Measurements from ENCODE around the gene GMDS. TPM values are rescaled to one million over a fixed set of nuclear protein-coding genes. Genes with fewer than 3 reads are reported as not detected.
A peak's percentile ranks its signal among the peaks of the same experiment; 100 is the strongest.

GMDS gene
- total and polyA plus RNA-seq, 7 donors: 2.8 to 6.6 (median 4.7) TPM

DNA sequence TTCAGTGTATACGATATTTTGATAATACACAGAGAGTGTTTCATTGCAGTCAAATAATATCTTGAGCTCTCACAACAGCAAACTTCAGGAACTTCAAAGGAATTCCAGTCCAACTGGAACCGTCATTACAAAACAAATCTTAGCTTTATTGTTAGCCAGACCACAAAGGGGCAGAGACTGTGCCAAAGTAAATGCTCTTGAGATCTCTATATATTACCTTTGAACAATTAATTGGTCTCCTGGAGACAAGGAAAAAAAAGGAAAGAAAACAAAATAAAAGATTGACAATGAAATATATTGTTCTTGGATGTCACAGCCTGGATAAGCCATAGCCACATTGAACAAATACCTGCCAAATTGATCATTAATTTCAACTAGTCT lies 565.7 kb downstream of the GMDS start:
- peaks cover 20% of the 10 kb centered on the region for H3K4me1 ChIP-seq
- intact Hi-C loops (cut with DNase I): loop anchor here in 1 of 2 donors (10.0 kb wide), 1 partner anchor 955 kb away; no protein-coding TSS in a partner anchor
- ATAC-seq (no peak), DNase-seq (no peak)
- TF ChIP-seq, protein P1, sequence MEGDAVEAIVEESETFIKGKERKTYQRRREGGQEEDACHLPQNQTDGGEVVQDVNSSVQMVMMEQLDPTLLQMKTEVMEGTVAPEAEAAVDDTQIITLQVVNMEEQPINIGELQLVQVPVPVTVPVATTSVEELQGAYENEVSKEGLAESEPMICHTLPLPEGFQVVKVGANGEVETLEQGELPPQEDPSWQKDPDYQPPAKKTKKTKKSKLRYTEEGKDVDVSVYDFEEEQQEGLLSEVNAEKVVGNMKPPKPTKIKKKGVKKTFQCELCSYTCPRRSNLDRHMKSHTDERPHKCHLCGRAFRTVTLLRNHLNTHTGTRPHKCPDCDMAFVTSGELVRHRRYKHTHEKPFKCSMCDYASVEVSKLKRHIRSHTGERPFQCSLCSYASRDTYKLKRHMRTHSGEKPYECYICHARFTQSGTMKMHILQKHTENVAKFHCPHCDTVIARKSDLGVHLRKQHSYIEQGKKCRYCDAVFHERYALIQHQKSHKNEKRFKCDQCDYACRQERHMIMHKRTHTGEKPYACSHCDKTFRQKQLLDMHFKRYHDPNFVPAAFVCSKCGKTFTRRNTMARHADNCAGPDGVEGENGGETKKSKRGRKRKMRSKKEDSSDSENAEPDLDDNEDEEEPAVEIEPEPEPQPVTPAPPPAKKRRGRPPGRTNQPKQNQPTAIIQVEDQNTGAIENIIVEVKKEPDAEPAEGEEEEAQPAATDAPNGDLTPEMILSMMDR (IDR thresholded peaks at IDR 0.05): no peak
- WGBS, 3 donors: 67 to 72% (median 68%) methylated on average over 2 of the region's 2 CpGs
- H3K4me3 ChIP-seq: no peak overlapping the region
- H3K27me3 ChIP-seq (ENCODE audit: insufficient read depth in 3 of 3, low read length in 2 of 3): no peaks in the 10 kb centered on the region
- H3K27ac ChIP-seq: peak overlapping the region; percentile 84
- H3K36me3 ChIP-seq (ENCODE audit: insufficient read depth in 1 of 2, low read depth in 1 of 2): no peaks in the 10 kb centered on the region
- no peaks in the 10 kb centered on the region for H3K9me3 ChIP-seq

DNA sequence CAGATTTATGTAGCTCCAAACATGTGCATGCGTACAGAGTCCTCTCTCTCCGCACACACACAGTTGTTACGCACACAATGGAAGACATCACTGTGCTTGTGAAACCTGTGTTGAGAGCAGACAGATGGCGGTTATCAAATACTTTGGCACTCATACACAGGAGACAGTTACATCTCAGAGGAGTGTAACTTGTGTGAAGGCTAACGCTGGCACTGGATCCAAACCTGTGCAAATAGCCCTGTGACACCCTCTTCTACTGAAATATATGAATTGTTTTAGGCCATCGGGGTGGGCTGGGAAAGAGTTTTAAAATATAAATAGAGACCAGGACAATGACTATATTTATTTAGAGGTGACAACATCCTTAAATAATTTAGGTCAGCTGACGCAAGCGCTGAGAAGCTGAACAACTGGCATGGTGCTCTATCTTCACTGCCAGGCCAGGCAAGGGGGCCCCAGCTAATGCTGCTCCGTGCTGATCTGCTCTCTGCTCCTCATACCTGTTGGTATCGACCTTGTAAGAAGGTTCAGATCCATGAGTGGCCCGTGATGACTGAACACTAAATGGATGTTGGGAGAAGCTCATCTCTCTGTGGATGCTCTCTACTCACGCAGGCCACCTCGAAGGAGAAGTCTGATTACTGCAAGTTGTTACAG lies 566.2 kb downstream of the GMDS start:
- Histone ChIP-seq H3K4me1 (peaks cover 20% of the 10 kb centered on the region), H3K4me3 (peak overlapping the region; percentile 31), H3K27ac (peak overlapping the region; percentile 84), H3K27me3 (ENCODE audit: insufficient read depth in 3 of 3, low read length in 2 of 3) (no peaks in the 10 kb centered on the region), H3K36me3 (ENCODE audit: insufficient read depth in 1 of 2, low read depth in 1 of 2) (no peaks in the 10 kb centered on the region), H3K9me3 (no peaks in the 10 kb centered on the region)
- intact Hi-C loops (cut with DNase I): no loop called here
- TF ChIP-seq, protein P1 (IDR thresholded peaks at IDR 0.05): no peak
- ATAC-seq (peak; percentile 96 to 98 (median 96)), DNase-seq (peak; percentile 48 to 70)
- 35 to 40% (median 36%) methylated on average over 13 of the region's 13 CpGs for WGBS, 3 donors

- no peaks in the 10 kb centered on the region for H3K36me3 ChIP-seq (ENCODE audit: insufficient read depth in 1 of 2, low read depth in 1 of 2)
- TF ChIP-seq, protein P1 (IDR thresholded peaks at IDR 0.05): no peak
- H3K27me3 ChIP-seq (ENCODE audit: insufficient read depth in 3 of 3, low read length in 2 of 3): no peaks in the 10 kb centered on the region
- DNase-seq (no peak), ATAC-seq (no peak)
- intact Hi-C loops (cut with DNase I): no loop called here
- H3K4me1 ChIP-seq: peaks cover 20% of the 10 kb centered on the region
- WGBS, 3 donors: 6 to 9% (median 7%) methylated on average over 3 of the region's 3 CpGs
- H3K9me3 ChIP-seq: no peaks in the 10 kb centered on the region
- peak overlapping the region; percentile 84 for H3K27ac ChIP-seq
- H3K4me3 ChIP-seq: no peak overlapping the region
These were observed 567.2 kb downstream of the GMDS start for GRCh38 chr6:1678201-1678600.

- no peak for DNase-seq
- no peaks in the 10 kb centered on the region for H3K36me3 ChIP-seq (ENCODE audit: insufficient read depth in 1 of 2, low read depth in 1 of 2)
These were observed 573.0 kb downstream of the GMDS start for GRCh38 chr6:1672379-1672778.

More at GRCh38 chr6:1672379-1672778, 573.0 kb downstream of the GMDS start:
- TF ChIP-seq, protein P1 (IDR thresholded peaks at IDR 0.05): no peak
- H3K4me3 ChIP-seq: no peak overlapping the region
- no peak overlapping the region for H3K27ac ChIP-seq
- H3K27me3 ChIP-seq (ENCODE audit: insufficient read depth in 3 of 3, low read length in 2 of 3): no peaks in the 10 kb centered on the region
- 88 to 96% (median 95%) methylated on average over 2 of the region's 2 CpGs for WGBS, 3 donors
- H3K4me1 ChIP-seq: no peaks in the 10 kb centered on the region
- no peaks in the 10 kb centered on the region for H3K9me3 ChIP-seq
- ATAC-seq: no peak
- intact Hi-C loops (cut with DNase I): no loop called here

Measured in psoas muscle (tissue), 8 donors.